HepG2 (cell line): ENCODE results near the gene ZNF546.

ENCODE experiments used
- CBX2 ChIP-seq, 2 experiments: fragments of 200-600 bp in 1 of 2; sonication (generic); formaldehyde crosslinking in 1 of 2; IDR thresholded peaks; 2 replicates each; pipeline versions ENCODE4 v1.7.0 to v1.8.1; 2018 to 2022; ENCODE audit warnings: low read depth in 2 of 2, low read length in 1 of 2, mild to moderate bottlenecking in 1 of 2, missing genetic modification reagents in 1 of 2
- CHD4 ChIP-seq: fragments of 200-600 bp; sonication (generic); IDR thresholded peaks from 2 replicates; pipeline ENCODE4 v1.7.0; 2017; ENCODE audit warnings: mild to moderate bottlenecking, low read length, borderline replicate concordance
- ZNF556 ChIP-seq: sonication (generic); formaldehyde crosslinking; IDR thresholded peaks from 2 replicates; pipeline ENCODE4 v1.4.0; 2020; ENCODE audit warnings: mild to moderate bottlenecking, missing genetic modification reagents, borderline replicate concordance
- TF ChIP-seq, protein P1 (sequence below): sonication (generic); formaldehyde crosslinking; IDR thresholded peaks from 2 replicates; pipeline ENCODE4 v1.5.0; 2020; ENCODE audit warnings: mild to moderate bottlenecking, missing genetic modification reagents, borderline replicate concordance

DNA sequence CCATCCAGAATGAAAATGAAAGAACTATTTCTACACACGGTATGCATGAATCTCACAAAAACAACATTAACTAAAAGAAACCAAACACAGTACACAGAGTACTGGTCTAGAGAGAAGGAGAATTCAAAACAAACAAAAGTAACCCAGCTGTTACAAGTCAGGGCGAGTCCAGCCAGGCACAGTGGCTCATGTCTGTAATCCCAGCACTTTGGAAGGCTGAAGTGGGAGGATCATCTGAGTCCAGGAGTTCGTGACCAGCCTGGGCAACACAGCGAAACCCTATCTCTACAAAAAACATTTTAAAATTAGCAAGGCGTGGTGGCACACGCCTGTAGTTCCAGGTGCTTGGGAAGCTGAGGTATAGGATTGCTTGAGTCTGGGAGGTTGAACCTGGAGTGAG lies 27.6 kb upstream of the ZNF546 start:
- TF ChIP-seq, protein P1, sequence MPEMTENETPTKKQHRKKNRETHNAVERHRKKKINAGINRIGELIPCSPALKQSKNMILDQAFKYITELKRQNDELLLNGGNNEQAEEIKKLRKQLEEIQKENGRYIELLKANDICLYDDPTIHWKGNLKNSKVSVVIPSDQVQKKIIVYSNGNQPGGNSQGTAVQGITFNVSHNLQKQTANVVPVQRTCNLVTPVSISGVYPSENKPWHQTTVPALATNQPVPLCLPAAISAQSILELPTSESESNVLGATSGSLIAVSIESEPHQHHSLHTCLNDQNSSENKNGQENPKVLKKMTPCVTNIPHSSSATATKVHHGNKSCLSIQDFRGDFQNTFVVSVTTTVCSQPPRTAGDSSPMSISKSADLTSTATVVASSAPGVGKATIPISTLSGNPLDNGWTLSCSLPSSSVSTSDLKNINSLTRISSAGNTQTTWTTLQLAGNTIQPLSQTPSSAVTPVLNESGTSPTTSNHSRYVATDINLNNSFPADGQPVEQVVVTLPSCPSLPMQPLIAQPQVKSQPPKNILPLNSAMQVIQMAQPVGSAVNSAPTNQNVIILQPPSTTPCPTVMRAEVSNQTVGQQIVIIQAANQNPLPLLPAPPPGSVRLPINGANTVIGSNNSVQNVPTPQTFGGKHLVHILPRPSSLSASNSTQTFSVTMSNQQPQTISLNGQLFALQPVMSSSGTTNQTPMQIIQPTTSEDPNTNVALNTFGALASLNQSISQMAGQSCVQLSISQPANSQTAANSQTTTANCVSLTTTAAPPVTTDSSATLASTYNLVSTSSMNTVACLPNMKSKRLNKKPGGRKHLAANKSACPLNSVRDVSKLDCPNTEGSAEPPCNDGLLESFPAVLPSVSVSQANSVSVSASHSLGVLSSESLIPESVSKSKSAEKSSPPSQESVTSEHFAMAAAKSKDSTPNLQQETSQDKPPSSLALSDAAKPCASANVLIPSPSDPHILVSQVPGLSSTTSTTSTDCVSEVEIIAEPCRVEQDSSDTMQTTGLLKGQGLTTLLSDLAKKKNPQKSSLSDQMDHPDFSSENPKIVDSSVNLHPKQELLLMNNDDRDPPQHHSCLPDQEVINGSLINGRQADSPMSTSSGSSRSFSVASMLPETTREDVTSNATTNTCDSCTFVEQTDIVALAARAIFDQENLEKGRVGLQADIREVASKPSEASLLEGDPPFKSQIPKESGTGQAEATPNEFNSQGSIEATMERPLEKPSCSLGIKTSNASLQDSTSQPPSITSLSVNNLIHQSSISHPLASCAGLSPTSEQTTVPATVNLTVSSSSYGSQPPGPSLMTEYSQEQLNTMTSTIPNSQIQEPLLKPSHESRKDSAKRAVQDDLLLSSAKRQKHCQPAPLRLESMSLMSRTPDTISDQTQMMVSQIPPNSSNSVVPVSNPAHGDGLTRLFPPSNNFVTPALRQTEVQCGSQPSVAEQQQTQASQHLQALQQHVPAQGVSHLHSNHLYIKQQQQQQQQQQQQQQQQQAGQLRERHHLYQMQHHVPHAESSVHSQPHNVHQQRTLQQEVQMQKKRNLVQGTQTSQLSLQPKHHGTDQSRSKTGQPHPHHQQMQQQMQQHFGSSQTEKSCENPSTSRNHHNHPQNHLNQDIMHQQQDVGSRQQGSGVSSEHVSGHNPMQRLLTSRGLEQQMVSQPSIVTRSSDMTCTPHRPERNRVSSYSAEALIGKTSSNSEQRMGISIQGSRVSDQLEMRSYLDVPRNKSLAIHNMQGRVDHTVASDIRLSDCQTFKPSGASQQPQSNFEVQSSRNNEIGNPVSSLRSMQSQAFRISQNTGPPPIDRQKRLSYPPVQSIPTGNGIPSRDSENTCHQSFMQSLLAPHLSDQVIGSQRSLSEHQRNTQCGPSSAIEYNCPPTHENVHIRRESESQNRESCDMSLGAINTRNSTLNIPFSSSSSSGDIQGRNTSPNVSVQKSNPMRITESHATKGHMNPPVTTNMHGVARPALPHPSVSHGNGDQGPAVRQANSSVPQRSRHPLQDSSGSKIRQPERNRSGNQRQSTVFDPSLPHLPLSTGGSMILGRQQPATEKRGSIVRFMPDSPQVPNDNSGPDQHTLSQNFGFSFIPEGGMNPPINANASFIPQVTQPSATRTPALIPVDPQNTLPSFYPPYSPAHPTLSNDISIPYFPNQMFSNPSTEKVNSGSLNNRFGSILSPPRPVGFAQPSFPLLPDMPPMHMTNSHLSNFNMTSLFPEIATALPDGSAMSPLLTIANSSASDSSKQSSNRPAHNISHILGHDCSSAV (CRISPR knock-in tag), result no peak
- TF ChIP-seq CHD4 (no peak), CBX2 (IDR thresholded peaks at IDR 0.05; ENCODE audit: low read depth, low read length) (no peak), CBX2 (CRISPR knock-in tag; IDR thresholded peaks at IDR 0.05; ENCODE audit: low read depth) (no peak), ZNF556 (CRISPR knock-in tag) (no peak)
